ENCODE results near the gene GNB1.

- TF ChIP-seq PBX2 (CRISPR knock-in tag; IDR thresholded peaks at IDR 0.05; ENCODE audit: low read depth) (no peak), PBX2 (tag; conservative IDR thresholded peaks at IDR 0.05; ENCODE audit: low read depth) (no peak), RFX1 (IDR thresholded peaks at IDR 0.05) (no peak), FOXP4 (CRISPR knock-in tag; IDR thresholded peaks at IDR 0.05; ENCODE audit: borderline replicate concordance) (no peak), E2F5 (CRISPR knock-in tag; IDR thresholded peaks at IDR 0.05) (no peak; the same call in 1 of the 2 replicates), SMAD3 (CRISPR knock-in tag; conservative IDR thresholded peaks at IDR 0.05) (no peak), CC2D1A (IDR thresholded peaks at IDR 0.05) (no peak), CCAR2 (IDR thresholded peaks at IDR 0.05; ENCODE audit: low read depth, low read length) (no peak), MYC (IDR thresholded peaks at IDR 0.05; ENCODE audit: low read depth, low read length) (no peak), MYC (CRISPR knock-in tag; IDR thresholded peaks at IDR 0.05; ENCODE audit: borderline replicate concordance, low read depth) (no peak), ZNF384 (IDR thresholded peaks at IDR 0.05; ENCODE audit: low read depth, low read length) (no peak), ESRRA (IDR thresholded peaks at IDR 0.05; ENCODE audit: borderline replicate concordance, low read depth) (no peak), BACH1 (tag; IDR thresholded peaks at IDR 0.05) (no peak), ZBTB2 (IDR thresholded peaks at IDR 0.05) (no peak)
These were observed 7.5 kb upstream of the GNB1 start for GRCh38 chr1:1898246-1898933.
